ENCODE measurements around the gene DHCR24.

- TF ChIP-seq, protein P1, sequence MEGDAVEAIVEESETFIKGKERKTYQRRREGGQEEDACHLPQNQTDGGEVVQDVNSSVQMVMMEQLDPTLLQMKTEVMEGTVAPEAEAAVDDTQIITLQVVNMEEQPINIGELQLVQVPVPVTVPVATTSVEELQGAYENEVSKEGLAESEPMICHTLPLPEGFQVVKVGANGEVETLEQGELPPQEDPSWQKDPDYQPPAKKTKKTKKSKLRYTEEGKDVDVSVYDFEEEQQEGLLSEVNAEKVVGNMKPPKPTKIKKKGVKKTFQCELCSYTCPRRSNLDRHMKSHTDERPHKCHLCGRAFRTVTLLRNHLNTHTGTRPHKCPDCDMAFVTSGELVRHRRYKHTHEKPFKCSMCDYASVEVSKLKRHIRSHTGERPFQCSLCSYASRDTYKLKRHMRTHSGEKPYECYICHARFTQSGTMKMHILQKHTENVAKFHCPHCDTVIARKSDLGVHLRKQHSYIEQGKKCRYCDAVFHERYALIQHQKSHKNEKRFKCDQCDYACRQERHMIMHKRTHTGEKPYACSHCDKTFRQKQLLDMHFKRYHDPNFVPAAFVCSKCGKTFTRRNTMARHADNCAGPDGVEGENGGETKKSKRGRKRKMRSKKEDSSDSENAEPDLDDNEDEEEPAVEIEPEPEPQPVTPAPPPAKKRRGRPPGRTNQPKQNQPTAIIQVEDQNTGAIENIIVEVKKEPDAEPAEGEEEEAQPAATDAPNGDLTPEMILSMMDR (tag by site-specific recombination; IDR thresholded peaks at IDR 0.05): no peak
- no peak for TF ChIP-seq REPIN1 (tag by site-specific recombination; IDR thresholded peaks at IDR 0.05; ENCODE audit: low read depth)
- TF ChIP-seq BCL11B (tag by site-specific recombination; IDR thresholded peaks at IDR 0.05; ENCODE audit: low read depth): no peak
- no peak for TF ChIP-seq ZNF24 (tag by site-specific recombination; IDR thresholded peaks at IDR 0.05)
Observed at GRCh38 chr1:54819733-54820132, 67.3 kb downstream of the DHCR24 start.

All from HEK293 (cell line).